ENCODE results near the gene PLCL1. TPM values are rescaled to one million over a fixed set of nuclear protein-coding genes. Genes with fewer than 3 reads are reported as not detected.
"Not testable (repeated sequence)": the region's sequence is repeated elsewhere in the genome, so short reads cannot be mapped to it uniquely, and the experiment has no call there.

Gene PLCL1
- total RNA-seq, 4 donors from 2014 or later = 5.4 to 21.8 (median 10.2) TPM

GRCh38 chr2:198017068-198017467 lies 212.7 kb downstream of the PLCL1 start:
- DNase-seq (ENCODE audit: low spot score) (no peak), ATAC-seq (ENCODE audit: low FRiP score) (no peak)
- TF ChIP-seq CTCF (IDR thresholded peaks at IDR 0.05) = no peak

- no peak for TF ChIP-seq CTCF (IDR thresholded peaks at IDR 0.05)
- no peak for ATAC-seq (ENCODE audit: low FRiP score)
- DNase-seq (ENCODE audit: low spot score) = no peak
Measured at GRCh38 chr2:198028955-198029354, 224.6 kb downstream of the PLCL1 start.

GRCh38 chr2:198029576-198029975 lies 225.2 kb downstream of the PLCL1 start:
- DNase-seq (ENCODE audit: low spot score); ATAC-seq (ENCODE audit: low FRiP score): not testable (repeated sequence)

- DNase-seq (ENCODE audit: low spot score) = no peak
- no peak for ATAC-seq (ENCODE audit: low FRiP score)
- no peak for TF ChIP-seq CTCF (IDR thresholded peaks at IDR 0.05)
Measured at GRCh38 chr2:198033626-198034025, 229.2 kb downstream of the PLCL1 start.

GRCh38 chr2:198036029-198036879 lies 231.9 kb downstream of the PLCL1 start:
- no peak for ATAC-seq (ENCODE audit: low FRiP score)
- DNase-seq (ENCODE audit: low spot score) = no peak
- TF ChIP-seq CTCF (IDR thresholded peaks at IDR 0.05) = no peak

- no peak for TF ChIP-seq CTCF (IDR thresholded peaks at IDR 0.05)
- no peak for ATAC-seq (ENCODE audit: low FRiP score)
- DNase-seq (ENCODE audit: low spot score) = no peak
Measured at GRCh38 chr2:198040835-198041234, 236.4 kb downstream of the PLCL1 start.

GRCh38 chr2:198042189-198042588 lies 237.8 kb downstream of the PLCL1 start:
- TF ChIP-seq CTCF (IDR thresholded peaks at IDR 0.05) = no peak
- ATAC-seq (ENCODE audit: low FRiP score) = no peak
- no peak for DNase-seq (ENCODE audit: low spot score)
